Measurements from ENCODE around the gene MICB. TPM values are rescaled to one million over a fixed set of nuclear protein-coding genes. Genes with fewer than 3 reads are reported as not detected.

Gene MICB
- total RNA-seq, 1 experiment from 2014 or later = 21.7 TPM

- Histone ChIP-seq H2AFZ (ENCODE audit: low read depth, low read length, poor library complexity, severe bottlenecking) (no peak overlapping the region), H3K79me2 (ENCODE audit: insufficient read depth, low read length) (no peaks in the 10 kb centered on the region), H3K9ac (ENCODE audit: low read length) (no peak overlapping the region), H3K9me2 (ENCODE audit: insufficient read depth) (no peaks in the 10 kb centered on the region), H3K4me1 (ENCODE audit: control insufficient read depth in 1 of 2, insufficient read depth in 2 of 2, low read length in 2 of 2) (peaks cover 8 to 20% of the 10 kb centered on the region in 2 experiments), H3K36me3 (ENCODE audit: control insufficient read depth in 1 of 2, insufficient read depth in 2 of 2, low read length in 2 of 2) (0 out of 4 replicates have a peak, but pooled peaks cover 0 to 5% of the 10 kb centered on the region in 2 experiments), H3K9me3 (ENCODE audit: control insufficient read depth in 1 of 2, insufficient read depth in 1 of 2, low read depth in 1 of 2, low read length in 2 of 2) (no peaks in the 10 kb centered on the region), H3K27me3 (ENCODE audit: insufficient read depth, low read length) (no peaks in the 10 kb centered on the region), H4K20me1 (ENCODE audit: insufficient read depth) (no peaks in the 10 kb centered on the region), H3K4me3 (replicated peaks in 1 of 2; ENCODE audit: low read depth in 1 of 2, low read length in 2 of 2) (no peak overlapping the region), H3K27ac (ENCODE audit: low read depth, low read length) (no peak overlapping the region), H3K4me2 (ENCODE audit: low read length) (no peak overlapping the region)
- CTCF ChIA-PET = no interaction called here
- DNase-seq (ENCODE audit: low read depth, low spot score) = no peak
- intact Hi-C loops (cut with micrococcal nuclease) = no loop called here
- RAD21 ChIA-PET (ENCODE audit: low non-redundant PET in 1 of 2, low total read pairs in 2 of 2, uncharacterized antibody in 2 of 2, unreplicated experiment in 2 of 2) = no interaction called here
- ATAC-seq = no peak
- POLR2A ChIA-PET = no interaction called here
- TF ChIP-seq TCF7L2 (IDR thresholded peaks at IDR 0.05; ENCODE audit: borderline replicate concordance, extremely low read depth, insufficient read depth, insufficient read length) (no peak), EZH2phosphoT487 (IDR thresholded peaks at IDR 0.05; ENCODE audit: borderline replicate concordance) (no peak), CTCF (IDR thresholded peaks at IDR 0.05 in 2 of 3, conservative IDR thresholded peaks at IDR 0.05 in 1 of 3; ENCODE audit: borderline replicate concordance in 1 of 3, insufficient read depth in 1 of 3, low read depth in 2 of 3, low read length in 2 of 3) (no peak), CEBPB (IDR thresholded peaks at IDR 0.05; ENCODE audit: low read depth) (no peak)
- BruUV-seq (replicated peaks) = no TSS peak
Measured at GRCh38 chr6:31464252-31465184, 33.4 kb upstream of the MICB start.

GRCh38 chr6:31465185-31465536 lies 32.8 kb upstream of the MICB start:
- BruUV-seq (replicated peaks) = no TSS peak
- no peaks in the 10 kb centered on the region for H4K20me1 ChIP-seq (ENCODE audit: insufficient read depth)
- H3K36me3 ChIP-seq (ENCODE audit: control insufficient read depth in 1 of 2, insufficient read depth in 2 of 2, low read length in 2 of 2) = 0 out of 4 replicates have a peak, but pooled peaks cover 0 to 5% of the 10 kb centered on the region in 2 experiments
- no peak overlapping the region for H3K9ac ChIP-seq (ENCODE audit: low read length)
- ChIA-PET CTCF (no interaction called here), POLR2A (no interaction called here), RAD21 (ENCODE audit: low non-redundant PET in 1 of 2, low total read pairs in 2 of 2, uncharacterized antibody in 2 of 2, unreplicated experiment in 2 of 2) (no interaction called here)
- no peak overlapping the region for H3K4me3 ChIP-seq (replicated peaks in 1 of 2; ENCODE audit: low read depth in 1 of 2, low read length in 2 of 2)
- H3K4me1 ChIP-seq (ENCODE audit: control insufficient read depth in 1 of 2, insufficient read depth in 2 of 2, low read length in 2 of 2) = peaks cover 8 to 20% of the 10 kb centered on the region in 2 experiments
- no peak overlapping the region for H2AFZ ChIP-seq (ENCODE audit: low read depth, low read length, poor library complexity, severe bottlenecking)
- no peaks in the 10 kb centered on the region for H3K27me3 ChIP-seq (ENCODE audit: insufficient read depth, low read length)
- H3K27ac ChIP-seq (ENCODE audit: low read depth, low read length) = no peak overlapping the region
- H3K9me3 ChIP-seq (ENCODE audit: control insufficient read depth in 1 of 2, insufficient read depth in 1 of 2, low read depth in 1 of 2, low read length in 2 of 2) = no peaks in the 10 kb centered on the region
- H3K9me2 ChIP-seq (ENCODE audit: insufficient read depth) = no peaks in the 10 kb centered on the region
- H3K79me2 ChIP-seq (ENCODE audit: insufficient read depth, low read length) = no peaks in the 10 kb centered on the region
- intact Hi-C loops (cut with micrococcal nuclease) = no loop called here
- DNase-seq (ENCODE audit: low read depth, low spot score) = no peak
- TF ChIP-seq RAD21 (IDR thresholded peaks at IDR 0.05; ENCODE audit: low read depth) (no peak), POLR2A (IDR thresholded peaks at IDR 0.05; ENCODE audit: borderline replicate concordance, extremely low read depth, insufficient read depth, insufficient read length) (no peak), EZH2phosphoT487 (IDR thresholded peaks at IDR 0.05; ENCODE audit: borderline replicate concordance) (no peak), POLR2AphosphoS5 (IDR thresholded peaks at IDR 0.05; ENCODE audit: low read depth, low read length) (no peak), EZH2 (IDR thresholded peaks at IDR 0.05) (no peak), CTCF (IDR thresholded peaks at IDR 0.05 in 2 of 3, conservative IDR thresholded peaks at IDR 0.05 in 1 of 3; ENCODE audit: borderline replicate concordance in 1 of 3, insufficient read depth in 1 of 3, low read depth in 2 of 3, low read length in 2 of 3) (no peak), EGR1 (IDR thresholded peaks at IDR 0.05; ENCODE audit: low read depth) (no peak), SIN3A (IDR thresholded peaks at IDR 0.05; ENCODE audit: low read depth) (no peak)
- TF ChIP-seq, protein P1, sequence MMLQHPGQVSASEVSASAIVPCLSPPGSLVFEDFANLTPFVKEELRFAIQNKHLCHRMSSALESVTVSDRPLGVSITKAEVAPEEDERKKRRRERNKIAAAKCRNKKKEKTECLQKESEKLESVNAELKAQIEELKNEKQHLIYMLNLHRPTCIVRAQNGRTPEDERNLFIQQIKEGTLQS (IDR thresholded peaks at IDR 0.05) = no peak
- TF ChIP-seq, protein P2, sequence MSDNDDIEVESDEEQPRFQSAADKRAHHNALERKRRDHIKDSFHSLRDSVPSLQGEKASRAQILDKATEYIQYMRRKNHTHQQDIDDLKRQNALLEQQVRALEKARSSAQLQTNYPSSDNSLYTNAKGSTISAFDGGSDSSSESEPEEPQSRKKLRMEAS (IDR thresholded peaks at IDR 0.05) = no peak
- H3K4me2 ChIP-seq (ENCODE audit: low read length) = no peak overlapping the region
- no peak for ATAC-seq

Data from HCT116 (cell line).